Measurements from ENCODE around the gene PPP1R36. TPM values are rescaled to one million over a fixed set of nuclear protein-coding genes. Genes with fewer than 3 reads are reported as not detected.
A peak's percentile ranks its signal among the peaks of the same experiment; 100 is the strongest.

Gene PPP1R36
- total RNA-seq, result not detected

GRCh38 chr14:64549791-64550620, at the start of gene PPP1R36:
Gene PPP1R36, plus strand, starts transcription at chr14:64549961. Its CDS starts 37 bp downstream, at chr14:64549998.
- H3K36me3 Mint-ChIP-seq, result no peaks in the 10 kb centered on the region

GRCh38 chr14:64500088-64500487, 49.7 kb upstream of the PPP1R36 start:
- H3K36me3 Mint-ChIP-seq, result peaks cover 27 to 50% of the 10 kb centered on the region in 2 donors
- DNase-seq (ENCODE audit: low spot score in 2 of 2), result no peak

More at GRCh38 chr14:64549791-64550620, at the start of gene PPP1R36:
- ATAC-seq (peak; percentile 86 to 97), DNase-seq (ENCODE audit: low spot score in 2 of 2) (peak in 1 of 2 donors; percentile 55)
- no peaks in the 10 kb centered on the region for H3K9me3 Mint-ChIP-seq
- no peak within 1 kb of the TSS for H3K27ac Mint-ChIP-seq

GRCh38 chr14:64501411-64502171, 48.2 kb upstream of the PPP1R36 start:
- peaks cover 36 to 56% of the 10 kb centered on the region in 2 donors for H3K36me3 Mint-ChIP-seq
- no peak for DNase-seq (ENCODE audit: low spot score in 2 of 2)
- H3K9me3 Mint-ChIP-seq, result no peaks in the 10 kb centered on the region

More at GRCh38 chr14:64500088-64500487, 49.7 kb upstream of the PPP1R36 start:
- H3K9me3 Mint-ChIP-seq, result no peaks in the 10 kb centered on the region
- no peak for ATAC-seq
- peak overlapping the region; percentile 89 to 98 for H3K27ac Mint-ChIP-seq

GRCh38 chr14:64502456-64502855, 47.3 kb upstream of the PPP1R36 start:
- Mint-ChIP-seq H3K36me3 (peaks cover 36 to 50% of the 10 kb centered on the region in 2 donors), H3K27ac (peak overlapping the region; percentile 89 to 98), H3K9me3 (no peaks in the 10 kb centered on the region)
- ATAC-seq (no peak), DNase-seq (ENCODE audit: low spot score in 2 of 2) (peak in 1 of 2 donors; percentile 20)

More at GRCh38 chr14:64501411-64502171, 48.2 kb upstream of the PPP1R36 start:
- H3K27ac Mint-ChIP-seq, result peak overlapping the region; percentile 89 to 98
- ATAC-seq, result no peak

- Mint-ChIP-seq H3K9me3 (no peaks in the 10 kb centered on the region), H3K27ac (peak overlapping the region; percentile 89 to 98), H3K36me3 (peaks cover 36 to 50% of the 10 kb centered on the region in 2 donors)
- ATAC-seq (no peak), DNase-seq (ENCODE audit: low spot score in 2 of 2) (peak in 1 of 2 donors; percentile 22)
These were observed 46.8 kb upstream of the PPP1R36 start for GRCh38 chr14:64502887-64503433.

- H3K36me3 Mint-ChIP-seq, result peaks cover 36 to 50% of the 10 kb centered on the region in 2 donors
- no peaks in the 10 kb centered on the region for H3K9me3 Mint-ChIP-seq
- H3K27ac Mint-ChIP-seq, result peak within 1 kb of the TSS; percentile 89 to 100
These were observed 46.1 kb upstream of the PPP1R36 start, which contains the start of gene ZBTB25 for GRCh38 chr14:64503434-64504309. Gene ZBTB25, minus strand, starts transcription at chr14:64503838. Its CDS starts 13,305 bp downstream, at chr14:64490533.

GRCh38 chr14:64504310-64504896, 45.4 kb upstream of the PPP1R36 start, which contains the start of gene ZBTB1:
Gene ZBTB1, plus strand, starts transcription at chr14:64504770. Its CDS starts 16,735 bp downstream, at chr14:64521505.
- DNase-seq (ENCODE audit: low spot score in 2 of 2) (peak; percentile 79 to 89), ATAC-seq (peak; percentile 55 to 58)
- Mint-ChIP-seq H3K27ac (peak within 1 kb of the TSS; percentile 89 to 100), H3K36me3 (peaks cover 36 to 49% of the 10 kb centered on the region in 2 donors), H3K9me3 (no peaks in the 10 kb centered on the region)

More at GRCh38 chr14:64503434-64504309, 46.1 kb upstream of the PPP1R36 start, which contains the start of gene ZBTB25:
- DNase-seq (ENCODE audit: low spot score in 2 of 2), result peak; percentile 93 to 94
- peak; percentile 71 to 77 for ATAC-seq

- DNase-seq (ENCODE audit: low spot score in 2 of 2), result peak; percentile 76 to 77
- Mint-ChIP-seq H3K36me3 (peaks cover 31 to 41% of the 10 kb centered on the region in 2 donors), H3K9me3 (no peaks in the 10 kb centered on the region), H3K27ac (peak overlapping the region; percentile 89 to 97)
- peak; percentile 21 to 33 for ATAC-seq
These were observed 44.6 kb upstream of the PPP1R36 start for GRCh38 chr14:64504897-64505794.

GRCh38 chr14:64506721-64507120, 43.0 kb upstream of the PPP1R36 start:
- H3K36me3 Mint-ChIP-seq, result peaks cover 25 to 33% of the 10 kb centered on the region in 2 donors
- H3K9me3 Mint-ChIP-seq, result no peaks in the 10 kb centered on the region
- H3K27ac Mint-ChIP-seq, result peak overlapping the region; percentile 89 to 97
- ATAC-seq (no peak), DNase-seq (ENCODE audit: low spot score in 2 of 2) (no peak)

GRCh38 chr14:64507376-64508156, 42.2 kb upstream of the PPP1R36 start:
- peak; percentile 8 to 9 for ATAC-seq
- DNase-seq (ENCODE audit: low spot score in 2 of 2), result peak in 1 of 2 donors; percentile 24

GRCh38 chr14:64508215-64508776, 41.5 kb upstream of the PPP1R36 start:
- no peaks in the 10 kb centered on the region for H3K9me3 Mint-ChIP-seq
- peaks cover 10 to 18% of the 10 kb centered on the region in 2 donors for H3K36me3 Mint-ChIP-seq
- DNase-seq (ENCODE audit: low spot score in 2 of 2) (no peak), ATAC-seq (no peak)
- H3K27ac Mint-ChIP-seq, result peak overlapping the region; percentile 89 to 97

More at GRCh38 chr14:64507376-64508156, 42.2 kb upstream of the PPP1R36 start:
- Mint-ChIP-seq H3K9me3 (no peaks in the 10 kb centered on the region), H3K27ac (peak overlapping the region; percentile 89 to 97), H3K36me3 (peaks cover 17 to 25% of the 10 kb centered on the region in 2 donors)

- H3K36me3 Mint-ChIP-seq, result peaks cover 10 to 23% of the 10 kb centered on the region in 2 donors
- H3K9me3 Mint-ChIP-seq, result no peaks in the 10 kb centered on the region
- no peak for ATAC-seq
- peak overlapping the region; percentile 89 to 97 for H3K27ac Mint-ChIP-seq
- DNase-seq (ENCODE audit: low spot score in 2 of 2), result no peak
These were observed 40.7 kb upstream of the PPP1R36 start for GRCh38 chr14:64509036-64509435.
